Measurements from ENCODE around the gene APLP2.
"Not testable (repeated sequence)": the region's sequence is repeated elsewhere in the genome, so short reads cannot be mapped to it uniquely, and the experiment has no call there.

Gene APLP2

DNA sequence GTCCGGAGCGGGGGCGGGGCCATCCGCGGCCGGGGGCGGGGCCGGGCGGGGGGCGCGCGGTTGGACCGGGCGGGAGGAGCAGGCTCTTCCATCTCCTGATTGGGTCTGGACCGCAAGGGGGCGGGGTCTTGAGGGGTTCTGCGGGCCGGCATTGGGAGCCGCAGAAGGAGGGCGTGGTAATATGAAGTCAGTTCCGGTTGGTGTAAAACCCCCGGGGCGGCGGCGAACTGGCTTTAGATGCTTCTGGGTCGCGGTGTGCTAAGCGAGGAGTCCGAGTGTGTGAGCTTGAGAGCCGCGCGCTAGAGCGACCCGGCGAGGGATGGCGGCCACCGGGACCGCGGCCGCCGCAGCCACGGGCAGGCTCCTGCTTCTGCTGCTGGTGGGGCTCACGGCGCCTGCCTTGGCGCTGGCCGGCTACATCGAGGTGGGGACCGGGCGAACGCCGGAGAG is at the start of gene APLP2:
Gene APLP2 (plus strand): TSS at position 236 of the 450 bp plus-strand sequence. CDS start 84 bp downstream, at position 320.
- H3K36me3 ChIP-seq, result no peaks in the 10 kb centered on the region
- peaks cover 29% of the 10 kb centered on the region for H3K27me3 ChIP-seq
- no peaks in the 10 kb centered on the region for H3K9me3 ChIP-seq
- peak within 1 kb of the TSS; percentile 91 for H3K4me3 ChIP-seq
- H3K4me2 ChIP-seq, result peak within 1 kb of the TSS; percentile 98
- H4K20me1 ChIP-seq, result peaks cover 48% of the 10 kb centered on the region
- peak within 1 kb of the TSS; percentile 86 for H3K9ac ChIP-seq
- H3K4me1 ChIP-seq, result peaks cover 44% of the 10 kb centered on the region
- peak within 1 kb of the TSS; percentile 72 for H3K27ac ChIP-seq
- no peak for TF ChIP-seq Cebpa-rat (IDR thresholded peaks at IDR 0.05)

DNA sequence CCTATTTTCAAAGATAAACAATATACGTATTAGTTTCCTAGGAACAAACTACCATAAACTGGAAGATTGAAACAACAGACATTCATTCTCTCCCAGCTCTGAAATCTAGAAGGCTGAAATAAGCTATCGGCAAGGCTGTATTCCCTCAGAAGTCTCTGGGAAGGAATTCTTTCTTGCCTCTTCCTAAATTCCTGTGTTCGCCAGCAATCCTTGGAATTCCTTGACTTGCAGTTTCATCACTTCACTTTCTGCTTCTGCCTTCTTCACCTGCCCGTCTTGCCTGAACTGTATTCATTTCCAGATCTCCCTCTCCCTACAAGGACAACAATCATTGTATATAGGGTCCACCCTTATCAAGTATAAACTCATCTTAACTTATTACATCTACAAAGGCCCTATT is 49.4 kb upstream of the APLP2 start:
- no peak overlapping the region for H3K4me2 ChIP-seq
- H3K4me1 ChIP-seq, result peaks cover 39% of the 10 kb centered on the region
- no peak overlapping the region for H3K4me3 ChIP-seq
- H3K9me3 ChIP-seq, result peaks cover 18% of the 10 kb centered on the region
- H3K27ac ChIP-seq, result no peak overlapping the region
- no peak overlapping the region for H3K9ac ChIP-seq
- H3K27me3 ChIP-seq, result 0 out of 2 replicates have a peak, but pooled peaks cover 3% of the 10 kb centered on the region
- TF ChIP-seq Cebpa-rat (IDR thresholded peaks at IDR 0.05), result no peak
- no peaks in the 10 kb centered on the region for H3K36me3 ChIP-seq
- peaks cover 9% of the 10 kb centered on the region for H4K20me1 ChIP-seq

DNA sequence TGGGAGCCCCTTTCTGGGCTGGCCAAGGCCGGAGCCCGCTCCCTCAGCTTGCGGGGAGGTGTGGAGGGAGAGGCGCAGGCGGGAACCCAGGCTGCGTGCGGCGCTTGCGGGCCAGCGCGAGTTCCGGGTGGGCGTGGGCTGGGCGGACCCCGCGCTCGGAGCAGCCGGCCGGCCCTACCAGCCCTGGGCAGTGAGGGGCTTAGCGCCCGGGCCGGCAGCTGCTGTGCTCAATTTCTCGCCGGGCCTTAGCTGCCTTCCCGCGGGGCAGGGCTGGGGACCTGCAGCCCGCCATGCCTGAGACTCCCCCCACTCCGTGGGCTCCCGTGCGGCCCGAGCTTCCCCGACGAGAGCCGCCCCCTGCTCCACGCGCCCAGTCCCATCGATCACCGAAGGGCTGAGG is 48.1 kb upstream of the APLP2 start:
- not testable (repeated sequence) for H3K4me2 ChIP-seq, H3K27ac ChIP-seq, H3K9me3 ChIP-seq, H3K27me3 ChIP-seq, H3K36me3 ChIP-seq, H4K20me1 ChIP-seq, H3K4me3 ChIP-seq, H3K9ac ChIP-seq
- peaks cover 39% of the 10 kb centered on the region for H3K4me1 ChIP-seq

DNA sequence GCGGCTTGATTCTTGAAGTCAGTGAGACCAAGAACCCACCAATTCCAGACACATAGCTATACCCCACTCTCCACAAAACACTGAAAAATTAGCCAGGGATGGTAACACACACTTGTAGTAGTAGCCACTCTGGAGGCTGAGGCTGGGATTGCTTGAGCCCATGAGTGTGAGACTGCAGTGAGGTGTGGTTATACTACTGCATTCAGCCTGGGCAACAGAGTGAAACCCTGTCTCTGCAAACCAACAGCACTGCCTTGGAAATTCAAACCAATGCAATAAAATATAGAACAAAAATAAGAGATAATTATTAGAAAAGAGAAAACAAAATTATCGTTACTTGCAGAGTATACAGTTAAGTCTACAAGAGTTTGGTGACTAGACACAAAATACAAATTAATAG is 46.9 kb upstream of the APLP2 start:
- H3K27me3 ChIP-seq, result 0 out of 2 replicates have a peak, but pooled peaks cover 3% of the 10 kb centered on the region
- H3K9me3 ChIP-seq, result peaks cover 8% of the 10 kb centered on the region
- H3K27ac ChIP-seq, result no peak overlapping the region
- peaks cover 39% of the 10 kb centered on the region for H3K4me1 ChIP-seq
- H3K4me3 ChIP-seq, result no peak overlapping the region
- peaks cover 9% of the 10 kb centered on the region for H4K20me1 ChIP-seq
- TF ChIP-seq Cebpa-rat (IDR thresholded peaks at IDR 0.05), result no peak
- no peaks in the 10 kb centered on the region for H3K36me3 ChIP-seq
- H3K9ac ChIP-seq, result no peak overlapping the region
- peak overlapping the region; percentile 73 for H3K4me2 ChIP-seq

- Histone ChIP-seq H3K9ac (no peak overlapping the region), H4K20me1 (peaks cover 9% of the 10 kb centered on the region), H3K36me3 (no peaks in the 10 kb centered on the region), H3K9me3 (peaks cover 8% of the 10 kb centered on the region), H3K4me2 (peak overlapping the region; percentile 73), H3K27me3 (0 out of 2 replicates have a peak, but pooled peaks cover 3% of the 10 kb centered on the region), H3K27ac (no peak overlapping the region), H3K4me1 (peaks cover 39% of the 10 kb centered on the region), H3K4me3 (no peak overlapping the region)
- TF ChIP-seq Cebpa-rat (IDR thresholded peaks at IDR 0.05), result no peak
These were observed 46.5 kb upstream of the APLP2 start for GRCh38 chr11:130023204-130023603.

DNA sequence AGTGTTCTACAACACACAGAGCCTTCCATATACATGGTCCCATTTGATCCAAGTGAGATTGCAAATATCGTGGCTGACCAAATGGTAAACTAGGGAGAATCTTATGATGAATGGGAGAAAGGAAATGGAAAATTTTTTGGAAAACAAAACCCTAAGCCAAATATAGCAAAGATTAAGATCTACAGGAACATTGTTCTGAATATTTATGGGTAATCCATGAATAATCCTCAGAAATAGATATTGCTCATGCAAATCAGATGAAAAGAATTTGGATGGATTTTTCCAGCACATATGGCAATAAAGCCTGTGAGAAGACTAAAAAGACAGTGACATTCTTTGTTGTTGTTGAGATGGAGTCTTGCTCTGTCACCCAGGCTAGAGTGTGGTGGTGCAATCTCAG is 45.3 kb upstream of the APLP2 start:
- 0 out of 2 replicates have a peak, but pooled peaks cover 3% of the 10 kb centered on the region for H3K27me3 ChIP-seq
- H4K20me1 ChIP-seq, result peaks cover 9% of the 10 kb centered on the region
- H3K9ac ChIP-seq, result no peak overlapping the region
- H3K4me3 ChIP-seq, result no peak overlapping the region
- H3K9me3 ChIP-seq, result peaks cover 8% of the 10 kb centered on the region
- no peak overlapping the region for H3K27ac ChIP-seq
- H3K4me1 ChIP-seq, result peaks cover 32% of the 10 kb centered on the region
- H3K36me3 ChIP-seq, result no peaks in the 10 kb centered on the region
- H3K4me2 ChIP-seq, result peak overlapping the region; percentile 73; the same call in 1 of the 2 replicates
- TF ChIP-seq Cebpa-rat (IDR thresholded peaks at IDR 0.05), result no peak

GRCh38 chr11:130025371-130025770 is 44.3 kb upstream of the APLP2 start:
- peaks cover 9% of the 10 kb centered on the region for H4K20me1 ChIP-seq
- H3K36me3 ChIP-seq, result no peaks in the 10 kb centered on the region
- no peak for TF ChIP-seq Cebpa-rat (IDR thresholded peaks at IDR 0.05)
- H3K27ac ChIP-seq, result no peak overlapping the region
- 0 out of 2 replicates have a peak, but pooled peaks cover 3% of the 10 kb centered on the region for H3K27me3 ChIP-seq
- H3K9me3 ChIP-seq, result peaks cover 8% of the 10 kb centered on the region
- H3K9ac ChIP-seq, result no peak overlapping the region
- no peak overlapping the region for H3K4me3 ChIP-seq
- H3K4me2 ChIP-seq, result no peak overlapping the region
- peaks cover 27% of the 10 kb centered on the region for H3K4me1 ChIP-seq

DNA sequence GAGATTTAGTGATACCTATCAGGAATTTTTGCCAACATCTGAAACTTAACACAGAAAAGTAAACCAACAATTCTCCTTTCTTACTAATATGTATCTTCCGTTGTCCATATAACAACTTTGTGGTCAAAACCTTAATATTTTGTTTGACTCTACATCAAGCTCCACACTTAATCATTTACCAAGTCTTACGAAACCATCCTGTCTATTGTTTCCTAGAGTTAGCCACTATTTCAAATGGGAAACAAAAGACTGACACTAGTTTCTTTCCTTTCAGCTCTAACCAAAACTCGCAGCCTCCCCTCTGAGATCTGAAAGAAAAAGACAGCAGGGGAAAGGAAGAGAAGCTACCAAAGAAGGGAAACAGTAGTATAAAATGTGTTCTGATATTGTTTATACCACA is 40.6 kb upstream of the APLP2 start:
- Histone ChIP-seq H3K4me1 (peaks cover 6% of the 10 kb centered on the region), H3K9ac (no peak overlapping the region), H3K4me2 (no peak overlapping the region), H4K20me1 (no peaks in the 10 kb centered on the region), H3K27ac (no peak overlapping the region), H3K4me3 (no peak overlapping the region), H3K9me3 (no peaks in the 10 kb centered on the region), H3K36me3 (no peaks in the 10 kb centered on the region), H3K27me3 (0 out of 2 replicates have a peak, but pooled peaks cover 3% of the 10 kb centered on the region)
- TF ChIP-seq Cebpa-rat (IDR thresholded peaks at IDR 0.05), result no peak

GRCh38 chr11:130031056-130031455 is 38.6 kb upstream of the APLP2 start:
- Histone ChIP-seq H3K4me1 (no peaks in the 10 kb centered on the region), H3K27me3 (no peaks in the 10 kb centered on the region), H3K9me3 (no peaks in the 10 kb centered on the region), H3K4me2 (no peak overlapping the region), H3K36me3 (no peaks in the 10 kb centered on the region), H4K20me1 (no peaks in the 10 kb centered on the region), H3K4me3 (no peak overlapping the region), H3K9ac (no peak overlapping the region), H3K27ac (no peak overlapping the region)
- no peak for TF ChIP-seq Cebpa-rat (IDR thresholded peaks at IDR 0.05)

- H3K9ac ChIP-seq, result no peak overlapping the region
- H3K4me3 ChIP-seq, result no peak overlapping the region
- H3K27me3 ChIP-seq, result no peaks in the 10 kb centered on the region
- TF ChIP-seq Cebpa-rat (IDR thresholded peaks at IDR 0.05), result no peak
- no peak overlapping the region for H3K4me2 ChIP-seq
- no peak overlapping the region for H3K27ac ChIP-seq
- no peaks in the 10 kb centered on the region for H4K20me1 ChIP-seq
- no peaks in the 10 kb centered on the region for H3K9me3 ChIP-seq
- no peaks in the 10 kb centered on the region for H3K4me1 ChIP-seq
- H3K36me3 ChIP-seq, result no peaks in the 10 kb centered on the region
These were observed 37.7 kb upstream of the APLP2 start for GRCh38 chr11:130031945-130032344.

- Histone ChIP-seq H3K36me3 (no peaks in the 10 kb centered on the region), H3K4me2 (no peak overlapping the region), H3K27ac (no peak overlapping the region), H3K4me3 (no peak overlapping the region), H3K9me3 (no peaks in the 10 kb centered on the region), H4K20me1 (no peaks in the 10 kb centered on the region), H3K4me1 (no peaks in the 10 kb centered on the region), H3K27me3 (no peaks in the 10 kb centered on the region), H3K9ac (no peak overlapping the region)
- TF ChIP-seq Cebpa-rat (IDR thresholded peaks at IDR 0.05), result no peak
These were observed 36.8 kb upstream of the APLP2 start for GRCh38 chr11:130032931-130033330.
